GM19239 (cell line): ENCODE data around the gene NWD2.

Experiments used
- DNase-seq: peaks from one replicate; pipeline ENCODE4 v3.0.0; 2011; ENCODE audit warnings: low spot score; ENCODE audit not compliant: insufficient read length
- FAIRE-seq: peaks from 2 replicates; lab custom pipeline; 2011; peaks lifted over from hg19 to GRCh38; lab: Jason Lieb, UNC

NWD2 gene

DNA sequence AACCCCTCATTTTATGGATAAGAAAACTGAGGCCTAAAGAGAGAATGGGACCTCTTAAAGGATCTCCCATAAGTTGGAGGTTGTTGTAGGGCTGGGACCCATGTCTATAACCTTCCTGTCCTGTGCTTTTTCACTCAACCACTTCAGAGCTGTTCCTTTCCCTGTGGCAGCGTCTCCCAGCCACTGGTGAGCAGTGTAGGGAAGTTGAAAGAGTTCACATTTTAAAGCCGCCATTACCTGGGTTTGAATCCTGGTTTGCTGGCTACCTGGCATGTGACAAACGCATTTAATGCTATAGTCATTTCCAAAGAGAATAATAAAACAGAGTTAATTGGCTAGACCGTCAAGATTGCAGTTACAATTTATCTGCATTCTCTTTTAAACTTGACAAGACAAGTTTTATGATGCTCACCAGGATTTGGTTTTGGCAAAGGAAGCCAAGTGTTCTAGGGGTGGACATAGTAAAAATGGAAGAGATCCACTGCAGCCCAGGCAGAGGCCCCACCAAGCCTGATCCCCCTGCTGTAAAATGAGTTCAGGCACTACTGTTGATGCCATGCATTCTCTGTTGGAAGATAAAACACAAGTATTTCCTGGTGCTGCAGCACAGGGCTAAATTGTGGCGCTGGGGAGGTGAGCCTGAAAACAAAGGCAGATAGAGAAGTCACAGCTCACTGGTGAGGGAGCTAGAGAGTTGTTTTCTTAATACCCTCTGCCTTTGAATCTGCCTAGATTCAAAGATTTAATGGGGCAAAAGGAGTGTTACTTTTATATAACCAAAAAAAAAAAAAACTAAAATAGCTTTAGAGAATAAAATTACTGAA is 218.7 kb downstream of the NWD2 start:
- no peak for DNase-seq
- FAIRE-seq: no peak

DNA sequence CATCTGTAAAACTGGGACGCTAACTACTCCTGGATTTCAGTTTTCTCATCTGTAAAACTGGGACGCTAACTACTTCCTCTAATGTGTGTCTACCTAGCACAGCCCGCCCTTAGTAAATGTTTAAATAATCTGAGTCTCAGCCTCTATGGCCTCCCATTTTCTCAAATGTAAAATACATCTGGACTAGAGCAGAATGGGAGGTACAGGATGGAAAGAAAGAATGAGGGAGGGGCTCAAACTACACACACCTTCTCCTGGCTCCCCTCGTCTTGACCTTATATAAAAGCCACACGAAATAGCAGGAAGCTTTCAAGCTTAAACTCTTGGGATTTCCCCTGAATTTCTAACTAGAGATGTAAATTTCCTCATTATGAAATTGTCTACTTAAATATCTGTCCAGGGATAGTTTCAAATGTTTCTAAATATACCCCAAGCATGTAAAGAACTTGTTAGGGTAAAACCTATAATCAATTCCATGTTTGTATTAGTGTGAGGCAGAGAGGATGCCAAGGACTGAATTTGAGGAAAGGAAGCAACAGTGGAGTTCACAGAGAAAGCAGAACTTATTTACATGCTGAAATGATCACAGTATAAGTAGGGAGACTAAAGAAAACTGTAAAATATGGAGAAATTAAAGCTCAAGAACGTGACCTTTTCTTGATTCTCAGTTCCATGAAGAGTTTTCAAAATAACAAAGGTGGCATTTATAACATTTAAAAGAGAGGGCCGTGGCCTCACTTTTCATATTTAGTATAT is 220.0 kb downstream of the NWD2 start:
- FAIRE-seq: no peak
- DNase-seq: no peak

- DNase-seq (no peak), FAIRE-seq (no peak)
Measured at GRCh38 chr4:37465296-37465695, 220.8 kb downstream of the NWD2 start.

DNA sequence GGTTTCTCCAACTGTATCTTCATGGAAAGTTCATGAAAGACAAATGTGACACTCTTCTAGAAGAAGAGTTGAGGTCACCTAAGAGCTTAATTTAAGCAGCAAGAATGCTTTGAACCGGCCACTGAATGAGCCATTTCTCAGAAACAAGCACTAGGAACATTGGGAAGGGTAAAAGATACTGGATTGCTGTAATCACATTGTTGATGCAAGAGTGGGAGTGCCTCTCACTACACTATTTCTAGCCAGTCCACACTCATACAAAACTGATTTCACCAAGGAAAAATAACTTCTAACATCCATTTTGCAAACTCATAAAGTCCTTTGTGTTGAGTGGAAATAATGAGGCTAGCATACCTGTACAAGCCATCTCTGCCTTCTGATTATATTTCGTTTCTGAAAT is 221.3 kb downstream of the NWD2 start:
- DNase-seq (no peak), FAIRE-seq (no peak)

GRCh38 chr4:37467223-37467622 is 222.7 kb downstream of the NWD2 start:
- no peak for DNase-seq
- FAIRE-seq: no peak

GRCh38 chr4:37467824-37468223 is 223.3 kb downstream of the NWD2 start:
- DNase-seq (no peak), FAIRE-seq (no peak)

DNA sequence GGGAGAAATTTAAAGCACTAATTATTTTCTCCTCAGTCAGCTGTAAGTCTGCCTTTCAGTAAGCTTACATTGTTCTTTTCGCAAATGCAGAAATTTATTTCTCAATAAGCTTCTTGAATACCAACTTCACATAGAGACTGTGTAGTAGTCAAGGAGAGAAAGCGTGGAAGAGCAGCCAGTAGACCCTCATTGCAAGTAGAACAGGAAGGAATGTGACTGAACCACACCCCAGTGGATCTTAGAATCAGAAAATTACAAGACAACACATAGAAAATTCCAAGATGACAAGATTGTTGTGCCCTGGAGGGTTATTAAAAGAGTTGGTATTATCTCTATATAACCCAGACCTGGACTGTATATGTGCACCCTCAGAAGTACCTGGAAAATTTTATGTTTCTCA is 224.7 kb downstream of the NWD2 start:
- FAIRE-seq (no peak), DNase-seq (no peak)

DNA sequence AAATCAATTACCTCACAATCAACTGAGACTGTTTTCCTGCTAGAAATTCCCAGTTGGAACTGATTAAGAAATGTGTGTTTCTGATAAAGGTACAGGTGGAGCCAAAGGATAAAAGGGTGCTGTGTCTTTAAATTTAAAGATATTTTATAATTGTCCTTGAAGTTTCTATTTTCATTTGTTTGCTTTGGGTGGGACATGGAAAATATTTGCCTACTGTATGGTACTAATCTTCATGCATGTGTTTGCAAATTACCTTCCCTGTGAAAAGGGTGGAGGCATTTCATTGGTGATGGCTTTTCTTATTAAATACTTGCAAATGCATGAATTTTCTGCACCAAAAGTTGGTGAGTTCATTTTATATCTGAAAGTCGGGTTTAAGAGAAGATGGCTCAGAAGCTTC is 225.7 kb downstream of the NWD2 start:
- DNase-seq (no peak), FAIRE-seq (no peak)

GRCh38 chr4:37471093-37471492 is 226.6 kb downstream of the NWD2 start:
- DNase-seq (no peak), FAIRE-seq (no peak)

- no peak for DNase-seq
- FAIRE-seq: no peak
Measured at GRCh38 chr4:37471971-37472370, 227.4 kb downstream of the NWD2 start.

DNA sequence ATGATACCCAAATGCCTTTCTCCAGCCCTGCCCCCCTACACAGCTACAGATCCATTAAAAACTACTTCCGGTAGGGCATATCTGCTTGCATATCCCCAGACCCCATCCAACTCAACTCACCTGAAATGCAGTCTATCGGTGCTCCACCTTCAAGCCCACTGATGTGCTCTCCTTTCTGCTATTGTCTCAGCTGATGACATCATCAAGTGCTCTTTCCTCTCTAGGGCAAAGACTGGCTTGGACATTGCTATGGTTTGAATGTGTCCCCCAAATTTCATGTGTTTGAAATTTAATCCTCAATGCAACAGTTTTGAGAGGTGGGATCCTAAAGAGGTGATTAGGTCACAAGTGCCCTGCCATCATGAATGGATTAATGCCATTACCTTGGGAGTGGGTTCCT is 229.3 kb downstream of the NWD2 start:
- DNase-seq: no peak
- FAIRE-seq: no peak

GRCh38 chr4:37475087-37475486 is 230.5 kb downstream of the NWD2 start:
- FAIRE-seq (no peak), DNase-seq (no peak)

GRCh38 chr4:37475776-37476175 is 231.2 kb downstream of the NWD2 start:
- no peak for FAIRE-seq
- no peak for DNase-seq

- FAIRE-seq (no peak), DNase-seq (no peak)
Measured at GRCh38 chr4:37476256-37476655, 231.7 kb downstream of the NWD2 start.

DNA sequence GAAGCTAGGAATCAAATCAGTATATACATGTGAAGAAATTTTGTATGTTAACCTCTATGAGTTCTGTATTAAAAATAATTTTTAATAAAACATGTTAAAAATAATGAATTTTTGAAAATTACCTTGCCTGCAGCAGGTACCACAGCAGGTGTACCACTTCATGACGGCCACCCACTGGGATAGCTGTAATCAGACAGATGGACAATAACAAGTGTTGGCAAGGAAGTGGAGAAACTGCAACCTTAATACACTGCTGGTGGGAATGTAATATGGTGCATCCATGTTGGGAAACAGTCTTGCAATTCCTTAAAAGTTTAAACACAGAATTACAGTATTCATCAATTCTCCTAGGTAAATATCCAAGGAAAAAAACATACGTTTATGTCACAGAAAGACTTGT is 232.1 kb downstream of the NWD2 start:
- FAIRE-seq (no peak), DNase-seq (no peak)

DNA sequence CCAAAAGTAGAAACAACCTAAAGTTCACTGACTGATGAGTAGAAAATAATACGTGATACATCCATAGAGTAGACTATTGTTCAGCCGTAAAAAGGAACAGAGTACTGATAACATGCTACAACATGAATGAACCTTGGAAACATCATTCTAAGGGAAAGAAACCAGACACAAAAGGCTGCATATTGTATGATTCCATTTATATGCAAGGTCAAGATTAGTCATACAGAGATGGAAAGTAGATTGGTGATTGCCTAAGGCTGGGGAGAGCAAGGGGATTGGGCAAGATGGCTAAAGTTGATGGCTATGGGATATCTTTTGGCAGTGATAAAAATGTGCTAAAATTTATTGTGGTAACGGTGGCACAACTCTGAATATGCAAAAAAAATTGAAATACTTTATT is 232.6 kb downstream of the NWD2 start:
- DNase-seq (no peak), FAIRE-seq (no peak)

DNA sequence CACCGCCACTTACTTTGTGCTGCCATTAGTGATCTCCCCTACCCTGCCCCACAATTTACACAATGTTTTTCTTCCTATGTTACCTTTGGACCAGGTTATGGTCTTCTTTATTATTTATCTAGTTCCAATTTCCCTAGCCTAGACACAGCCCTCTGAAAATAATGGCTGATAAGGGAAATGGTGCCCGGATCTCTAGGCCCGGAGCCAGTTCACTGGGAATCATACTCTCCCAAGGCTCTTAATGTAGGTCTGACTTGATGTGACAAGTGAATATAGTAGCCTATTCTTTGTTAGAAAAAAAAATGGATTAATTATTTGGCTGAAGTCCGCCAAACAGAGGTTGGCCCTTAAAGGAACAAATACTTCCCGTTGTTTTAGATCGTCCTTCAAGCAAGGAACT is 233.6 kb downstream of the NWD2 start:
- DNase-seq: no peak
- FAIRE-seq: no peak

DNA sequence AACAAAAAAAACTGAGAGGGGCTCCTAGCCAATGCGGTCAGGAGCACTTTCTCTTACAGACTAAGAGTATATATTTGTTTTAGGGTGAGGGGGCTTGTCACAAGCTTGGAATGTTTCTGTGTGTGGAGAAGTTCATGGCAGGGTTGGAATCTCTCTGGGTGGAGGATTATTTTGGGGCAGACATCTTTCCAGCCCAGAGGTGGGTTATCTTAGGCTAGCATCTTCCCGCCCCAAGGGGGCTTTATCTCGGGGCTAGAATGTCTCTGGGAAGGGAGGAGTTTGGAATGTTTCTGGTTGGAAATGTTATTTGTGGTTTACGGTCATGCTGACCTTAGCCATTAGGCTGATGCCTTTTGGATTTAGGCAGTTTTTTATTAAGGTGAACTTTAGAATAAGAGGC is 236.0 kb downstream of the NWD2 start:
- FAIRE-seq (no peak), DNase-seq (no peak)

DNA sequence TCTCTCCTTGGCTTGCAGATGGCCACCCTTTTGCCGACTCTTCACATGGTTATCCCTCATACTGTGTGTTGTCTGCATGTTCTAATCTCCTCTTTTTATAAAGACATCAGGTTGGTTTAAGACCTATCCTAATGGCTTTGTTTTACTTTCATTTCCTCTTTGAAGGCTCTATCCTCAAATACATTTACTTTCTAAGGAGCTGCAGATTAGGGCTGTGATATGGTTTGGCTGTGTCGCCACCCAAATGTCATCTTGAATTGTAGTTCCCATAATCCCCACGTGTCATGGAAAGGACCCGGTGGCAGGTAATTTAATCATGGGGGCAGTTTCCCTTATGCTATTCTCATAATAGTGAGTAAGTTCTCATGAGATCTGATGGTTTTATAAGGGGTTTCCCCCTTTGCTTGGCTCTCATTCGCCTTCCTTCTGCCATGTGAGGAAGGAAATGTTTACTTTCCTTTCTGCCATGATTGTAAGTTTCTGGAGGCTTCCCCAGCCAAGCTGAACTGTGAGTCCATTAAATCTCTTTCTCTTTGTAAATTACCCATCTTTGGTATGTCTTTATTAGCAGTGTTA is 237.1 kb downstream of the NWD2 start:
- DNase-seq (no peak), FAIRE-seq (peak; percentile 28)

DNA sequence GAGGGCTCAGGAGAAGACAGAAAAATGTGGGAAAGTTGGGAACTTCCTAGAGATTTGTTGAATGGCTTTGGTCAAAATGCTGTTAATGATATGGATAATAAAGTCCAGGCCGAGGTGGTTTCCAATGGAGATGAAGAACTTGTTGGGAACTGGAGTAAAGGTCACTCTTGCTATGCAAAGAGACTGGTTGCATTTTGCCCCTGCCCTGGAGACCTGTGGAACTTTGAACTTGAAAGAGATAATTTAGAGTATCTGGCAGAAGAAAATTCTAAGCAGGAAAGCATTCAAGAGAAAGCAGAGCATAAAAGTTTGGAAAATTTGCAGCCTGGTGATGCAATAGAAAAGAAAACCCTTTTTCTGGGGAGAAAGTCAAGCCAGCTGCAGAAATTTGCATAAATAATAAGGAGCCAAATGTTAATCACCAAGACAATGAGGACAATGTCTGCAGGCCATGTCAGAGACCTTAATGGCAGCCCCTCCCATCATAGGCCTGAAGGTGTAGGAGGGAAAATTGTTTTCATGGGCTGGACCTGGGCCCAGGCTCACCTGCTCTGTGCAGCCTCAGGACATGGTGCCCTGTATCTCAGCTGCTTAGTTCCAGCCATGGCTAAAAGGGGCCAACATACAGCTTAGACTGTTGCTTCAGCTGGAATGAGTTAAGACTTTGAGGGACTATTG is 237.8 kb downstream of the NWD2 start:
- DNase-seq: no peak
- FAIRE-seq: no peak

GRCh38 chr4:37483610-37484009 is 239.1 kb downstream of the NWD2 start:
- DNase-seq (no peak), FAIRE-seq (no peak)
